Stomach (tissue), 9 donors: Measurements from ENCODE around the gene SLC22A5. TPM values are rescaled to one million over a fixed set of nuclear protein-coding genes. Genes with fewer than 3 reads are reported as not detected.

Experiments used
- DNase-seq, 2 donors: peaks; one replicate each; pipeline versions ENCODE4 v3.0.0 to v3.0.0-alpha.2; 2013 to 2019
- H3K27ac ChIP-seq, 5 donors: fragments of 200-600 bp in 4 of 5; sonication (generic) in 4 of 5; one replicate each; pipeline ENCODE4 v1.5.1; 2013 to 2019; ENCODE audit warnings: mild to moderate bottlenecking in 1 of 5, moderate library complexity in 1 of 5
- H3K27me3 ChIP-seq, 3 donors: fragments of 200-600 bp; sonication (generic); one replicate each; pipeline ENCODE4 v1.5.1; 2017 to 2019; ENCODE audit warnings: mixed run types in 1 of 3
- H3K36me3 ChIP-seq, 4 donors: fragments of 200-600 bp; sonication (generic); 1 replicate in 3 of 4; 2 replicates in 1 of 4; pipeline ENCODE4 v1.5.1; 2016 to 2019
- H3K4me1 ChIP-seq, 4 donors: fragments of 200-600 bp; sonication (generic); one replicate each; pipeline ENCODE4 v1.5.1; 2016 to 2019
- H3K4me3 ChIP-seq, 4 donors: fragments of 200-600 bp; sonication (generic) in 3 of 4; one replicate each; pipeline ENCODE4 v1.5.1; 2016 to 2019; ENCODE audit warnings: mild to moderate bottlenecking in 1 of 4
- H3K9me3 ChIP-seq, 4 donors: fragments of 200-600 bp; sonication (generic); one replicate each; pipeline ENCODE4 v1.5.1; 2016 to 2019
- CTCF ChIP-seq, 7 experiments: fragments of 450-650 bp in 4 of 7; fragments of 200-600 bp in 3 of 7; sonication (generic) in 3 of 7; IDR thresholded peaks; one replicate each; pipeline ENCODE4 v1.5.1; 2016 to 2019; ENCODE audit warnings: antibody characterized with exemption in 7 of 7, control low read depth in 2 of 7, mild to moderate bottlenecking in 1 of 7
- EP300 ChIP-seq: sonication (generic); formaldehyde crosslinking; IDR thresholded peaks from one replicate; pipeline ENCODE4 v1.6.1; 2017; ENCODE audit warnings: antibody characterized with exemption
- POLR2A ChIP-seq, 4 donors: fragments of 450-650 bp; IDR thresholded peaks; one replicate each; pipeline ENCODE4 v1.6.1; 2016; ENCODE audit warnings: antibody characterized with exemption in 4 of 4, control low read depth in 2 of 4, mild to moderate bottlenecking in 1 of 4, moderate library complexity in 1 of 4
- POLR2AphosphoS5 ChIP-seq, 3 donors: sonication (generic); formaldehyde crosslinking; IDR thresholded peaks; one replicate each; pipeline ENCODE4 v1.6.1; 2016; ENCODE audit warnings: antibody characterized with exemption in 3 of 3
- WGBS, 5 donors: extraction: QIAGEN DNeasy Blood & Tissue Kit in 3 of 5; methylation state at CpG; one replicate each; pipeline versions ENCODE4 v1.1.5 to v1.1.7; 2013 to 2018; 5-methylcytosine and 5-hydroxymethylcytosine counted together
- intact Hi-C: fragments of 100-400 bp; cut with DNase I; formaldehyde crosslinking; loops from one replicate; pipeline ENCODE4 v1.15.1; 2023; ENCODE audit warnings: low total_unique reads
- polyA plus RNA-seq, 3 donors: library from polyadenylated mRNA; stranded (reverse); fragments of 200-250 nt; gene quantifications; one replicate each; pipeline ENCODE4 v1.2.3, GENCODE V29; 2013
- total RNA-seq, 5 donors: library from RNA; depleted of rRNA; stranded (reverse); fragments of >200 nt; gene quantifications; one replicate each; pipeline versions ENCODE4 v1.1.0 to v1.2.3, GENCODE V29; 2014 to 2016
- donor health status: healthy with polysubstance abuse.
- donor health status: Bipolar disorder and iron deficiency.
- donor health status: healthy.

Gene SLC22A5
- total and polyA plus RNA-seq, 8 donors = 2.1 to 46.1 (median 15.5) TPM

GRCh38 chr5:132380741-132381140 lies 11.2 kb downstream of the SLC22A5 start:
- Histone ChIP-seq H3K27me3 (no peaks in the 10 kb centered on the region), H3K9me3 (no peaks in the 10 kb centered on the region), H3K4me1 (peaks cover 10 to 36% (median 18%) of the 10 kb centered on the region in 4 donors), H3K36me3 (peaks cover 0 to 49% (median 38%) of the 10 kb centered on the region in 4 donors), H3K27ac (no peak overlapping the region), H3K4me3 (no peak overlapping the region)
- intact Hi-C loops = loop anchor here (10.0 kb wide), 1 partner anchor 124 kb away; no protein-coding TSS in a partner anchor
- DNase-seq = no peak
- 79 to 92% (median 91%) methylated on average over 2 of the region's 2 CpGs for WGBS, 5 donors
- TF ChIP-seq POLR2A (IDR thresholded peaks at IDR 0.05) (no peak), CTCF (IDR thresholded peaks at IDR 0.05) (no peak), POLR2AphosphoS5 (IDR thresholded peaks at IDR 0.05) (no peak), EP300 (no peak)

- no peak overlapping the region for H3K4me3 ChIP-seq
- no peak overlapping the region for H3K27ac ChIP-seq
- intact Hi-C loops = loop anchor here (10.0 kb wide), 1 partner anchor 123 kb away; no protein-coding TSS in a partner anchor
- H3K9me3 ChIP-seq = no peaks in the 10 kb centered on the region
- peaks cover 0 to 49% (median 38%) of the 10 kb centered on the region in 4 donors for H3K36me3 ChIP-seq
- no peak for DNase-seq
- H3K27me3 ChIP-seq = no peaks in the 10 kb centered on the region
- peaks cover 18 to 36% (median 27%) of the 10 kb centered on the region in 4 donors for H3K4me1 ChIP-seq
- TF ChIP-seq CTCF (IDR thresholded peaks at IDR 0.05) (no peak), POLR2A (IDR thresholded peaks at IDR 0.05) (no peak), POLR2AphosphoS5 (IDR thresholded peaks at IDR 0.05) (no peak), EP300 (no peak)
- 52 to 84% (median 74%) methylated on average over 1 of the region's 1 CpG for WGBS, 5 donors
These were observed 12.1 kb downstream of the SLC22A5 start for GRCh38 chr5:132381614-132382013.

- peaks cover 0 to 49% (median 35%) of the 10 kb centered on the region in 4 donors for H3K36me3 ChIP-seq
- peaks cover 35 to 46% (median 40%) of the 10 kb centered on the region in 4 donors for H3K4me1 ChIP-seq
- no peak for TF ChIP-seq POLR2AphosphoS5 (IDR thresholded peaks at IDR 0.05)
- no peak for TF ChIP-seq CTCF (IDR thresholded peaks at IDR 0.05)
- TF ChIP-seq EP300 = no peak
- no peak for TF ChIP-seq POLR2A (IDR thresholded peaks at IDR 0.05)
- H3K9me3 ChIP-seq = no peaks in the 10 kb centered on the region
- no peak overlapping the region for H3K27ac ChIP-seq
- 39 to 100% (median 97%) methylated on average over 1 of the region's 1 CpG for WGBS, 5 donors
- no peaks in the 10 kb centered on the region for H3K27me3 ChIP-seq
- H3K4me3 ChIP-seq = no peak overlapping the region
- no peak for DNase-seq
- intact Hi-C loops = loop anchor here (10.0 kb wide), 1 partner anchor 122 kb away; no protein-coding TSS in a partner anchor
These were observed 13.8 kb downstream of the SLC22A5 start for GRCh38 chr5:132383261-132383660.

GRCh38 chr5:132383984-132384383 lies 14.5 kb downstream of the SLC22A5 start:
- no peak for DNase-seq
- H3K27me3 ChIP-seq = no peaks in the 10 kb centered on the region
- peak overlapping the region in 4 of 5 donors; percentile 54 to 96 (median 91) for H3K27ac ChIP-seq
- peaks cover 42 to 53% (median 48%) of the 10 kb centered on the region in 4 donors for H3K4me1 ChIP-seq
- intact Hi-C loops = loop anchor here (10.0 kb wide), 1 partner anchor 121 kb away; no protein-coding TSS in a partner anchor
- H3K4me3 ChIP-seq = no peak overlapping the region
- peaks cover 0 to 41% (median 28%) of the 10 kb centered on the region in 4 donors for H3K36me3 ChIP-seq
- 75 to 86% (median 79%) methylated on average over 5 of the region's 5 CpGs for WGBS, 5 donors
- H3K9me3 ChIP-seq = no peaks in the 10 kb centered on the region
- TF ChIP-seq CTCF (IDR thresholded peaks at IDR 0.05) = no peak
- TF ChIP-seq POLR2AphosphoS5 (IDR thresholded peaks at IDR 0.05) = no peak
- TF ChIP-seq EP300 = no peak
- no peak for TF ChIP-seq POLR2A (IDR thresholded peaks at IDR 0.05)
